CD4-positive, alpha-beta T cell treated with Interleukin-17A for 1 hour (primary cell): ENCODE data around the gene PRRT3.

ENCODE experiments used
- DNase-seq: peaks from one replicate; pipeline ENCODE4 v3.0.0-alpha.2; 2020

Gene PRRT3

GRCh38 chr3:9951962-9952805, at the start of gene PRRT3:
PRRT3 (minus strand) TSS chr3:9952408; CDS start chr3:9950115, 2,293 bp downstream.
- DNase-seq = peak; percentile 51

GRCh38 chr3:10000686-10001085, 48.5 kb upstream of the PRRT3 start:
- no peak for DNase-seq

GRCh38 chr3:9994086-9994844, 42.1 kb upstream of the PRRT3 start:
- DNase-seq = no peak

GRCh38 chr3:9986230-9986725, 34.1 kb upstream of the PRRT3 start:
- no peak for DNase-seq

GRCh38 chr3:9980251-9980650, 28.0 kb upstream of the PRRT3 start:
- no peak for DNase-seq

GRCh38 chr3:9978710-9979305, 26.6 kb upstream of the PRRT3 start:
- no peak for DNase-seq

GRCh38 chr3:9976721-9977709, 24.8 kb upstream of the PRRT3 start:
- DNase-seq = no peak

GRCh38 chr3:9970020-9970652, 17.9 kb upstream of the PRRT3 start:
- DNase-seq = no peak

- no peak for DNase-seq
These were observed 17.4 kb upstream of the PRRT3 start for GRCh38 chr3:9969632-9970019.

GRCh38 chr3:9966841-9967240, 14.6 kb upstream of the PRRT3 start:
- DNase-seq = no peak

GRCh38 chr3:9965200-9965875, 13.1 kb upstream of the PRRT3 start:
- no peak for DNase-seq

GRCh38 chr3:9957214-9957613, 5.0 kb upstream of the PRRT3 start:
- DNase-seq = no peak

GRCh38 chr3:9955611-9956352, 3.6 kb upstream of the PRRT3 start:
- DNase-seq = no peak

- no peak for DNase-seq
These were observed 2.9 kb upstream of the PRRT3 start for GRCh38 chr3:9955067-9955502.

- no peak for DNase-seq
These were observed 628 bp downstream of the PRRT3 start for GRCh38 chr3:9951598-9951961.

GRCh38 chr3:9951126-9951525, 1.1 kb downstream of the PRRT3 start:
- no peak for DNase-seq

GRCh38 chr3:9949626-9950025, 2.6 kb downstream of the PRRT3 start:
- DNase-seq = no peak

GRCh38 chr3:9949115-9949514, 3.1 kb downstream of the PRRT3 start:
- no peak for DNase-seq

GRCh38 chr3:9948586-9948985, 3.6 kb downstream of the PRRT3 start:
- DNase-seq = no peak
